Lower leg skin (tissue), 4 donors: ENCODE data around the gene ISOC2. TPM values are rescaled to one million over a fixed set of nuclear protein-coding genes. Genes with fewer than 3 reads are reported as not detected.

Experiments used
- DNase-seq, 2 donors: peaks; one replicate each; pipeline ENCODE4 v3.0.0-alpha.2; 2019; ENCODE audit warnings: low spot score in 2 of 2
- H3K4me3 ChIP-seq: fragments of 200-600 bp; sonication (generic); 2 replicates; pipeline ENCODE4 v1.5.1; 2017; ENCODE audit warnings: mild to moderate bottlenecking, low read depth; ENCODE audit not compliant: poor library complexity, severe bottlenecking
- CTCF ChIP-seq, 3 donors: fragments of 450-650 bp; IDR thresholded peaks; one replicate each; pipeline ENCODE4 v1.5.1; 2016; ENCODE audit warnings: antibody characterized with exemption in 3 of 3, mild to moderate bottlenecking in 3 of 3, moderate library complexity in 2 of 3
- POLR2A ChIP-seq, 2 donors: fragments of 450-650 bp; IDR thresholded peaks; one replicate each; pipeline ENCODE4 v1.6.1; 2016 to 2017; ENCODE audit warnings: antibody characterized with exemption in 2 of 2, mild to moderate bottlenecking in 1 of 2, moderate library complexity in 1 of 2
- WGBS, 2 donors: methylation state at CpG; one replicate each; pipeline ENCODE4 v1.1.5; 2018; 5-methylcytosine and 5-hydroxymethylcytosine counted together
- intact Hi-C: fragments of 100-400 bp; cut with DNase I; formaldehyde crosslinking; loops from one replicate; pipeline ENCODE4 v1.15.0; 2023; ENCODE audit warnings: low total_unique reads
- total RNA-seq, 4 donors: library from RNA; depleted of rRNA; stranded (reverse); fragments of >200 nt; gene quantifications; one replicate each; pipeline ENCODE4 v1.1.0, GENCODE V29; 2016

ISOC2 gene
- total RNA-seq, 4 donors from 2014 or later = 31.0 to 73.1 (median 66.4) TPM

- WGBS, 2 donors = 68 to 83% methylated on average over 4 of the region's 4 CpGs
- intact Hi-C loops = no loop called here
- TF ChIP-seq POLR2A (IDR thresholded peaks at IDR 0.05) (no peak), CTCF (IDR thresholded peaks at IDR 0.05) (no peak)
- H3K4me3 ChIP-seq = no peak overlapping the region
- DNase-seq = no peak
Observed at GRCh38 chr19:55434356-55434919, 27.0 kb downstream of the ISOC2 start.

- WGBS, 2 donors = 5 to 10% methylated on average over 17 to 20 of the region's 48 CpGs
- DNase-seq = no peak
- intact Hi-C loops = no loop called here
- H3K4me3 ChIP-seq = no peak overlapping the region
- no peak for TF ChIP-seq CTCF (IDR thresholded peaks at IDR 0.05)
- TF ChIP-seq POLR2A (IDR thresholded peaks at IDR 0.05) = no peak
Observed at GRCh38 chr19:55433292-55433691, 28.1 kb downstream of the ISOC2 start.

GRCh38 chr19:55432241-55432959, 29.0 kb downstream of the ISOC2 start:
- intact Hi-C loops = no loop called here
- no peak for DNase-seq
- 89 to 90% methylated on average over 14 of the region's 14 CpGs for WGBS, 2 donors
- H3K4me3 ChIP-seq = no peak overlapping the region
- TF ChIP-seq CTCF (IDR thresholded peaks at IDR 0.05) (no peak), POLR2A (IDR thresholded peaks at IDR 0.05) (no peak)

- TF ChIP-seq CTCF (IDR thresholded peaks at IDR 0.05) = no peak
- no peak for TF ChIP-seq POLR2A (IDR thresholded peaks at IDR 0.05)
- H3K4me3 ChIP-seq = no peak overlapping the region
- no peak for DNase-seq
- intact Hi-C loops = no loop called here
- 93 to 94% methylated on average over 1 of the region's 1 CpG for WGBS, 2 donors
Observed at GRCh38 chr19:55431183-55431582, 30.3 kb downstream of the ISOC2 start.

- intact Hi-C loops = no loop called here
- no peak overlapping the region for H3K4me3 ChIP-seq
- DNase-seq = no peak
- no peak for TF ChIP-seq CTCF (IDR thresholded peaks at IDR 0.05)
- no peak for TF ChIP-seq POLR2A (IDR thresholded peaks at IDR 0.05)
- 64 to 65% methylated on average over 2 of the region's 2 CpGs for WGBS, 2 donors
Observed at GRCh38 chr19:55426042-55426441, 35.4 kb downstream of the ISOC2 start.
